Measurements from ENCODE around the gene TULP4.

- no peak for TF ChIP-seq CTCF (IDR thresholded peaks at IDR 0.05)
- no peak for TF ChIP-seq POLR2AphosphoS5 (IDR thresholded peaks at IDR 0.05)
Observed at GRCh38 chr6:158264180-158264579, 48.1 kb upstream of the TULP4 start.
